Measurements from ENCODE around the gene CDH1. TPM values are rescaled to one million over a fixed set of nuclear protein-coding genes. Genes with fewer than 3 reads are reported as not detected.
"Not testable (repeated sequence)": the region's sequence is repeated elsewhere in the genome, so short reads cannot be mapped to it uniquely, and the experiment has no call there.

The CDH1 gene
- total RNA-seq, 2 experiments from 2014 or later: 0.06 to 0.69 TPM

- H3K36me3 Mint-ChIP-seq (ENCODE audit: low read depth); H3K9me3 Mint-ChIP-seq; H3K27me3 Mint-ChIP-seq; H3K4me3 Mint-ChIP-seq; CTCF ChIA-PET; H3K27ac Mint-ChIP-seq; H3K4me1 Mint-ChIP-seq; DNase-seq: not testable (repeated sequence)
- POLR2A ChIA-PET: interaction anchor here (0.6 kb wide), 1 partner anchor 266 kb away, joined by 3 read pairs; no protein-coding TSS in a partner anchor
These were observed 50.3 kb downstream of the CDH1 start for GRCh38 chr16:68787419-68787807.

GRCh38 chr16:68790130-68790761 lies 53.2 kb downstream of the CDH1 start:
- Mint-ChIP-seq H3K4me1 (no peaks in the 10 kb centered on the region), H3K27ac (no peak overlapping the region), H3K4me3 (no peak overlapping the region), H3K27me3 (peaks cover 4% of the 10 kb centered on the region), H3K9me3 (no peaks in the 10 kb centered on the region), H3K36me3 (ENCODE audit: low read depth) (no peaks in the 10 kb centered on the region)
- ChIA-PET POLR2A (interaction anchor here (0.7 kb wide), 1 partner anchor 50 kb away, joined by 3 read pairs; no protein-coding TSS in a partner anchor), CTCF (no interaction called here)
- DNase-seq: no peak

- Mint-ChIP-seq H3K27me3 (peaks cover 4% of the 10 kb centered on the region), H3K36me3 (ENCODE audit: low read depth) (no peaks in the 10 kb centered on the region), H3K4me3 (no peak overlapping the region), H3K27ac (no peak overlapping the region), H3K4me1 (no peaks in the 10 kb centered on the region), H3K9me3 (no peaks in the 10 kb centered on the region)
- no peak for DNase-seq
- ChIA-PET CTCF (interaction anchor here (0.8 to 1.1 kb wide), 2 partner anchors 18 to 34 kb away, joined by 3 read pairs; no protein-coding TSS in a partner anchor), POLR2A (no interaction called here)
These were observed 53.9 kb downstream of the CDH1 start for GRCh38 chr16:68790944-68791343.

GRCh38 chr16:68792465-68793324 lies 55.6 kb downstream of the CDH1 start:
- H3K27me3 Mint-ChIP-seq: no peaks in the 10 kb centered on the region

GRCh38 chr16:68793401-68793857 lies 56.3 kb downstream of the CDH1 start:
- CTCF ChIA-PET: interaction anchor here (0.6 to 1.2 kb wide), 4 partner anchors 12 to 330 kb away, joined by 3 to 5 read pairs (median 3); no protein-coding TSS in a partner anchor

More at GRCh38 chr16:68792465-68793324, 55.6 kb downstream of the CDH1 start:
- H3K4me3 Mint-ChIP-seq: no peak overlapping the region
- no peaks in the 10 kb centered on the region for H3K9me3 Mint-ChIP-seq
- no peaks in the 10 kb centered on the region for H3K4me1 Mint-ChIP-seq
- H3K36me3 Mint-ChIP-seq (ENCODE audit: low read depth): no peaks in the 10 kb centered on the region
- POLR2A ChIA-PET: no interaction called here
- H3K27ac Mint-ChIP-seq: no peak overlapping the region
- CTCF ChIA-PET: interaction anchor here (1.1 to 1.2 kb wide), 3 partner anchors 11 to 19 kb away, joined by 3 to 5 read pairs (median 3); no protein-coding TSS in a partner anchor
- no peak for DNase-seq

GRCh38 chr16:68798398-68798797 lies 61.3 kb downstream of the CDH1 start:
- no peaks in the 10 kb centered on the region for H3K27me3 Mint-ChIP-seq
- peaks cover 3% of the 10 kb centered on the region for H3K4me1 Mint-ChIP-seq
- DNase-seq: no peak
- H3K36me3 Mint-ChIP-seq (ENCODE audit: low read depth): no peaks in the 10 kb centered on the region
- ChIA-PET POLR2A (no interaction called here), CTCF (interaction anchor here (0.7 to 1.5 kb wide), 2 partner anchors 20 to 161 kb away, joined by 3 to 4 read pairs; no protein-coding TSS in a partner anchor)
- H3K9me3 Mint-ChIP-seq: no peaks in the 10 kb centered on the region
- H3K4me3 Mint-ChIP-seq: no peak overlapping the region
- no peak overlapping the region for H3K27ac Mint-ChIP-seq

More at GRCh38 chr16:68793401-68793857, 56.3 kb downstream of the CDH1 start:
- H3K9me3 Mint-ChIP-seq: no peaks in the 10 kb centered on the region
- H3K27ac Mint-ChIP-seq: no peak overlapping the region
- H3K27me3 Mint-ChIP-seq: no peaks in the 10 kb centered on the region
- POLR2A ChIA-PET: no interaction called here
- no peak for DNase-seq
- no peaks in the 10 kb centered on the region for H3K4me1 Mint-ChIP-seq
- no peaks in the 10 kb centered on the region for H3K36me3 Mint-ChIP-seq (ENCODE audit: low read depth)
- H3K4me3 Mint-ChIP-seq: no peak overlapping the region

- ChIA-PET POLR2A (no interaction called here), CTCF (interaction anchor here (0.6 to 1.6 kb wide), 8 partner anchors 9 to 557 kb away, joined by 3 to 6 read pairs (median 3); partner anchors contain the start of gene TANGO6)
- Mint-ChIP-seq H3K4me1 (peaks cover 3% of the 10 kb centered on the region), H3K27ac (peak overlapping the region; percentile 46), H3K36me3 (ENCODE audit: low read depth) (no peaks in the 10 kb centered on the region), H3K4me3 (no peak overlapping the region), H3K27me3 (peaks cover 2% of the 10 kb centered on the region), H3K9me3 (no peaks in the 10 kb centered on the region)
- peak; percentile 67 for DNase-seq
These were observed 63.3 kb downstream of the CDH1 start for GRCh38 chr16:68800257-68800875.

- Mint-ChIP-seq H3K27me3 (peaks cover 2% of the 10 kb centered on the region), H3K4me1 (peaks cover 3% of the 10 kb centered on the region), H3K36me3 (ENCODE audit: low read depth) (no peaks in the 10 kb centered on the region), H3K4me3 (no peak overlapping the region), H3K9me3 (no peaks in the 10 kb centered on the region), H3K27ac (no peak overlapping the region)
- CTCF ChIA-PET: interaction anchor here (1.1 kb wide), 2 partner anchors 29 to 67 kb away, joined by 3 read pairs; no protein-coding TSS in a partner anchor
- POLR2A ChIA-PET: no interaction called here
- DNase-seq: no peak
These were observed 65.1 kb downstream of the CDH1 start for GRCh38 chr16:68802190-68802589.

GRCh38 chr16:68806422-68806821 lies 69.3 kb downstream of the CDH1 start:
- Mint-ChIP-seq H3K4me1 (no peaks in the 10 kb centered on the region), H3K4me3 (no peak overlapping the region), H3K27ac (no peak overlapping the region), H3K36me3 (ENCODE audit: low read depth) (no peaks in the 10 kb centered on the region), H3K27me3 (peaks cover 2% of the 10 kb centered on the region), H3K9me3 (no peaks in the 10 kb centered on the region)
- no peak for DNase-seq
- POLR2A ChIA-PET: no interaction called here
- CTCF ChIA-PET: interaction anchor here (1.4 kb wide), 1 partner anchor 10 kb away, joined by 3 read pairs; no protein-coding TSS in a partner anchor

- H3K4me3 Mint-ChIP-seq: no peak overlapping the region
- no peaks in the 10 kb centered on the region for H3K9me3 Mint-ChIP-seq
- no peaks in the 10 kb centered on the region for H3K36me3 Mint-ChIP-seq (ENCODE audit: low read depth)
- peaks cover 2% of the 10 kb centered on the region for H3K27me3 Mint-ChIP-seq
- H3K4me1 Mint-ChIP-seq: no peaks in the 10 kb centered on the region
- ChIA-PET CTCF (interaction anchor here (0.8 to 1.4 kb wide), 2 partner anchors 11 to 148 kb away, joined by 3 read pairs; no protein-coding TSS in a partner anchor), POLR2A (no interaction called here)
- DNase-seq: no peak
- H3K27ac Mint-ChIP-seq: no peak overlapping the region
These were observed 69.9 kb downstream of the CDH1 start for GRCh38 chr16:68806981-68807380.

GRCh38 chr16:68814516-68814915 lies 77.4 kb downstream of the CDH1 start:
- DNase-seq: no peak
- Mint-ChIP-seq H3K4me1 (peaks cover 3% of the 10 kb centered on the region), H3K36me3 (ENCODE audit: low read depth) (no peaks in the 10 kb centered on the region), H3K4me3 (no peak overlapping the region), H3K27me3 (no peaks in the 10 kb centered on the region), H3K9me3 (no peaks in the 10 kb centered on the region), H3K27ac (no peak overlapping the region)
- ChIA-PET CTCF (interaction anchor here (0.5 to 0.6 kb wide), 2 partner anchors 89 to 345 kb away, joined by 3 to 4 read pairs; no protein-coding TSS in a partner anchor), POLR2A (no interaction called here)

- Mint-ChIP-seq H3K9me3 (no peaks in the 10 kb centered on the region), H3K4me3 (no peak overlapping the region), H3K36me3 (ENCODE audit: low read depth) (no peaks in the 10 kb centered on the region), H3K27ac (no peak overlapping the region), H3K4me1 (no peaks in the 10 kb centered on the region), H3K27me3 (peaks cover 1% of the 10 kb centered on the region)
- ChIA-PET CTCF (interaction anchor here (0.6 to 0.7 kb wide), 2 partner anchors 12 to 489 kb away, joined by 3 read pairs; no protein-coding TSS in a partner anchor), POLR2A (no interaction called here)
- no peak for DNase-seq
These were observed 86.5 kb downstream of the CDH1 start for GRCh38 chr16:68823401-68824135.
